ENCODE data around the gene FETUB.
"Not testable (repeated sequence)": the region's sequence is repeated elsewhere in the genome, so short reads cannot be mapped to it uniquely, and the experiment has no call there.

The FETUB gene

DNA sequence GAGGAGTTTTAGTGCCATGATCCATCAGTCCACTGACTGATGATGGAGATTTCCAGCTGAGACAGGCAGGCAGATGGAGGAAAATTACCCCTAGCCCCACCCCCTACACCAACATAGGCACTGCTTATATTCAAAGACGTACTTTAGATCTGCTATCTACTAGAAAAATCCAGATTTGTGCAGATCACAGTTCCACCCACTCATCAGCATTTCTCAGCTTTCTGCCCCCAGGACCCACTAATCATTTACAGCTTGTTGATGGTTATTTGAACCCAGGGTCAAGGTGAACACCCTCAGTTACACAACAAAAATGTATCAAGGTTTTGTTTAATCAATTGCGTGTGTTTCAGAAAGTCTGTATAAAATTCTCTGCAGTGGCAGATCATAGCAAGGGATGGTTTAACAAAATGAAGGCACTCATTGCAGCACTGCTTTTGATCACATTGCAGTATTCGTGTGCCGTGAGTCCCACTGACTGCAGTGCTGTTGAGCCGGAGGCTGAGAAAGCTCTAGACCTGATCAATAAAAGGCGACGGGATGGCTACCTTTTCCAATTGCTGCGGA, 25.5 kb downstream of the FETUB start, which contains the start of gene HRG:
HRG (plus strand) TSS at position 390 of the 564 bp plus-strand sequence; CDS start at position 408, 18 bp downstream.
- H3K9me3 Mint-ChIP-seq = no peaks in the 10 kb centered on the region
- ATAC-seq = no peak
- H3K27ac Mint-ChIP-seq = no peak within 1 kb of the TSS
- no peaks in the 10 kb centered on the region for H3K36me3 Mint-ChIP-seq (ENCODE audit: low read depth)
- peaks cover 17% of the 10 kb centered on the region for H3K4me1 Mint-ChIP-seq
- DNase-seq = no peak
- H3K4me3 Mint-ChIP-seq = no peak within 1 kb of the TSS
- H3K27me3 Mint-ChIP-seq = peaks cover 11% of the 10 kb centered on the region

DNA sequence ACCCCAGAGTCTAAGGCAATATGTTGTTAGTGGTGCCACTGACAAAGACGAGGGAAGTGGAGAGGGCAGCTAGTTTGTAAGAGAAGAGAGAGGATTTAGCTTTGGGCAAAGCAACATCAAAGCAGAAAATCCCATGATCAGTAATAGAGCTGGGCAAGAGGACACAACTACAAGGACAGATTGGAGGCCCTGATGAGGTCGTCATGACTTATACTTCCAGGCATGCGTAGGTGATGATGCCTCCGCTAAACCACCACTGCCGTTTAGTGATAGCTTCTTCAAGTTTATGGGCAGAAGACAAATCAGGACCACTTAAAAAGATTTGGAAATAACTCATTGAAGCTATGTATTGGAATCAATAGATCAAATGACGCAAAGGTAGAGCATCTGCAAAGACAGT, 28.2 kb downstream of the FETUB start:
- no peak for DNase-seq
- Mint-ChIP-seq H3K9me3 (no peaks in the 10 kb centered on the region), H3K4me3 (no peak overlapping the region), H3K27ac (no peak overlapping the region), H3K36me3 (ENCODE audit: low read depth) (no peaks in the 10 kb centered on the region), H3K4me1 (peaks cover 17% of the 10 kb centered on the region), H3K27me3 (peaks cover 15% of the 10 kb centered on the region)
- no peak for ATAC-seq

DNA sequence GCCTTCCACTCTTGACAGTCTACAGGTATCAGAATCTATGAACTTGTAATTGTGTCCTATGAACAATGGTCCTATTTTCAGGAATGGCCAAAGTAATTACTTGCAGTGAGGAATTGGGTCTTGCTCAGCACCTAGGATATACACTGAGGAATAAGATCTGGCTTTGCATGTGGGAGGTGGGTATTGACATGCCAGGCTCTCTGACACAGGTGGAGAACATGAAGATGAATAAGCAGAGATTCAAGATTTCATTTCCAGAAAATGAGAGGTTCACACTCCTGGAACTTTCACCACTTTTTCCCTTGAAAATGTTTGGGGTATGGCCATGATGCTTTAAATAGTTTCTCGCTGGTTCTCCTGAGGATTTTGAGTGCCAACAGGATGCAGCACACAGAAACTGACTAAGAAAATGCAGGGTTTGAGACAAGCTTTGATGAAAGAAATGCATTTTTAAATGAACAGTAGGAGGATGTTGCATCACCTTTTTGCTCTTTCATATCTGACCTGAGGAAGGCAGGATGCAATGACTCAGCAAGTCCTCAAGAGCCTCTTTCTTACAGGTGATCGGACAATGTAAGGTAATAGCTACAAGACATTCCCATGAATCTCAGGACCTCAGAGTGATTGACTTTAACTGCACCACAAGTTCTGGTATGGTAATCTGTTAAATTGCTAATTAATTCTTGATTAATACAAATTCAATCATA, 29.3 kb downstream of the FETUB start:
- no peak for DNase-seq
- no peak overlapping the region for H3K27ac Mint-ChIP-seq
- no peaks in the 10 kb centered on the region for H3K9me3 Mint-ChIP-seq
- H3K4me3 Mint-ChIP-seq = no peak overlapping the region
- peaks cover 13% of the 10 kb centered on the region for H3K27me3 Mint-ChIP-seq
- no peak for ATAC-seq
- H3K36me3 Mint-ChIP-seq (ENCODE audit: low read depth) = no peaks in the 10 kb centered on the region
- H3K4me1 Mint-ChIP-seq = peaks cover 17% of the 10 kb centered on the region

DNA sequence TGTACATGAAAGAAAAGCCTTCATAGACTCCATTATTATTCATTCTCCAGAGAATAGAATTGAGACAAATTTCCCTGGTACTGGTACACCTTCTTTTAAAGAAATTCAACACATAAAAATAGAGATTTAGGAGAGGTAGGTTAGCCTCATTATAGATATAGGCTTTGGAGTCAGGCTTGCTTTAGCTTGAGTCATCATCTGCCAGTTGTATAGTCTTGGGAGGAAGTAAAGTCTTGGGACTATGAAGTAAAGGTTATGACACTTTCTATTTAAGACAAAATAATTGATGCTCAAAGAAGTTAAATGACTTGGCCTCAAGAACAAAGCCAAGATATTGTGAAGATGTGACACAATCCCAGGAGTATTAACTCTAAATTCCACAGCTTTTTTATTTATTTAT, 30.0 kb downstream of the FETUB start:
- Mint-ChIP-seq H3K4me3 (no peak overlapping the region), H3K4me1 (peaks cover 17% of the 10 kb centered on the region), H3K27ac (no peak overlapping the region), H3K36me3 (ENCODE audit: low read depth) (no peaks in the 10 kb centered on the region), H3K9me3 (no peaks in the 10 kb centered on the region), H3K27me3 (peaks cover 17% of the 10 kb centered on the region)
- no peak for ATAC-seq
- no peak for DNase-seq

DNA sequence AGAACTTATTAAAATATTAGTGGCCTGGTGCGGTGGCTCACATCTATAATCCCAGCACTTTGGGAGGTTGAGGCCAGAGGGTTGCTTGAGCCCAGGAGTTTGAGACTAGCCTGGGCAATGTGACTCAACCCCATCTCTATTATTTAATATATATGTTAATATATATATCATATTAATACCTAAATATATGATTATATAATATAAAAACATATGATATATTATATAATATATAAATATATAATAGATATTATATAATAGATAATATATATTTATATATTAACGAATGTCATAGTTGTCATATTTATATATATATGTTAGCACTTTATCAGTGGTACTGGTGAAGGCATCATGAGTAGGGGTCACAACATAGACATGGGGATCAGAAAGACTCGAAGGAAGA, 30.9 kb downstream of the FETUB start:
- Mint-ChIP-seq H3K27me3 (peaks cover 18% of the 10 kb centered on the region), H3K36me3 (ENCODE audit: low read depth) (no peaks in the 10 kb centered on the region), H3K4me1 (peaks cover 17% of the 10 kb centered on the region), H3K9me3 (no peaks in the 10 kb centered on the region), H3K27ac (no peak overlapping the region), H3K4me3 (no peak overlapping the region)
- no peak for DNase-seq
- no peak for ATAC-seq

DNA sequence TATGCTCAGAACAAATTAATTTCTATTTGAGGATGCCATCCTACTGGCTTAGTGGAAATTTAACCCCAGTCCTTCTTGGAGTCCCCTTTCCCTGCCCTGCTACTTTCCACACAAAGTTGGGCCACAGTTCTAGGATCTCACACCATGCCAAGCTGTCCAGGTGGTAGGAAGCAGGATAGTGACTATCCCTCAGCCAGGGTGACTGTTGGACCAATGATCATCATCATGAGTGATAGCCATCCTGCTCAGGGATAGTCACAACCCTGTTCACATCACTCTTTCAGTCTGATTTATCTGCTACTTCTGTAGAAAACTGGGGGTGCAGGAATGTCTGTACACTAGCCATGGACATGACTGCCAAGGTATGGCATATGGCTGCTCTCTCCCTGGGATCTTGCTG, 38.4 kb downstream of the FETUB start:
- H3K4me3 Mint-ChIP-seq = no peak overlapping the region
- H3K9me3 Mint-ChIP-seq = peaks cover 7% of the 10 kb centered on the region
- H3K27me3 Mint-ChIP-seq = peaks cover 55% of the 10 kb centered on the region
- no peak overlapping the region for H3K27ac Mint-ChIP-seq
- ATAC-seq = no peak
- H3K36me3 Mint-ChIP-seq (ENCODE audit: low read depth) = no peaks in the 10 kb centered on the region
- no peak for DNase-seq
- no peaks in the 10 kb centered on the region for H3K4me1 Mint-ChIP-seq

DNA sequence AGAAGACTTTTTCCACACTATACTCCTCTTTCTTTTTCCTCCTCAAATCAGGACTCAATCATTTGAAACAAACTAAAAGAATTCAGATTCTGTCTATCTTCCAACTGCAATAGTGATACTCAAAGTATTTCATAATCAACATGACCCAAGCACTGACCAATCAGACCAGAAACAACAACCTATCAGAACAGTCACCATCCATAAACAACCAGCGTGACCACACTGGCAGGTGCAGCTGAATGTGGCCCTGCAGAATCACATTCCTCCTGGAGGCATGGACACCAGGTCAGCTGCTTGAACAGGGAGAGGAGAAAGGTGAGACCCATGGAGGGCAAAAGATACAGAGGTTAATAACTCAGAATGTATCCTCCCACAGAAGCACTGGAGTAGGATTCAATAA, 39.0 kb downstream of the FETUB start:
- no peaks in the 10 kb centered on the region for H3K4me1 Mint-ChIP-seq
- DNase-seq = no peak
- no peak overlapping the region for H3K4me3 Mint-ChIP-seq
- peaks cover 7% of the 10 kb centered on the region for H3K9me3 Mint-ChIP-seq
- ATAC-seq = no peak
- H3K27ac Mint-ChIP-seq = no peak overlapping the region
- H3K36me3 Mint-ChIP-seq (ENCODE audit: low read depth) = no peaks in the 10 kb centered on the region
- peaks cover 56% of the 10 kb centered on the region for H3K27me3 Mint-ChIP-seq

DNA sequence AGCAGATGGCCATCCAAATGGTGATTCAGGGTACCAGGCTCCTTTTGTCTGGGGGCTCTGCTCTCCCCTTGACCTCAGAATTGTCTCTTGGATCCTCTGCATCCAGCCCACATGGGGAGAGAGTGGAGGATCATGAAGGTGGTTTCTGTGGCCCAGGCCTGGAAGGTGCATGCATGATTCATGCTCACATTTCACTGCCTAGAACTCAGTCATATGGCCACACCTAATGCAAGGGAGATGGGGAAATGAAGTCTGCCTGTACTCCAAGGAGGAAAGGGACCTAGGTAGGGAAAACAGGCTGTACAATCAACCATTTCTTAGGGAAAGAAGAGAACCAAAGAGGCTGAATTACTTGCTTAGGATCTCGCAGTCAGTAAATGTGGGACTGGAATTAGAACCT, 40.7 kb downstream of the FETUB start:
- no peaks in the 10 kb centered on the region for H3K4me1 Mint-ChIP-seq

DNA sequence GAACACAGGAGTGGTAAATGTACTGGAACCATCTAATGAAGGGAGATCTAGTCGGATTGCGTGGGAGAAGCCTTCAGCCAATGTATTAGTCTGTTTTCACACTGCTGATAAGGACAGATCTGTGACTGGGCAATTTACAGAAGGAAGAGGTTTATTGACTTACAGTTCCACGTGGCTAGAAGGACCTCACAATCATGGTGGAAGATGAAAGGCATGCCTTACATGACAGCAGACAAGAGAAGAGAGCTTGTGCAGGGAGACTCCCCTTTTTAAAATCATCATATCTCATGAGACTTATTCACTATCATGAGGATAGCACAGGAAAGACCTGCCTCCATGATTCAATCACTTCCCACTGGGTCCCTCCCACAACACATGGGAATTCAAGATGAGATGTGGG, 42.6 kb downstream of the FETUB start:
- DNase-seq (no peak), ATAC-seq (no peak)
- Mint-ChIP-seq H3K4me3 (no peak overlapping the region), H3K27me3 (peaks cover 56% of the 10 kb centered on the region), H3K4me1 (no peaks in the 10 kb centered on the region), H3K9me3 (peaks cover 25% of the 10 kb centered on the region), H3K27ac (no peak overlapping the region), H3K36me3 (ENCODE audit: low read depth) (peaks cover 5% of the 10 kb centered on the region)

More for the DNA sequence above, 40.7 kb downstream of the FETUB start:
- DNase-seq = no peak
- ATAC-seq = no peak
- no peak overlapping the region for H3K27ac Mint-ChIP-seq
- no peak overlapping the region for H3K4me3 Mint-ChIP-seq
- H3K36me3 Mint-ChIP-seq (ENCODE audit: low read depth) = peaks cover 5% of the 10 kb centered on the region
- peaks cover 18% of the 10 kb centered on the region for H3K9me3 Mint-ChIP-seq
- peaks cover 59% of the 10 kb centered on the region for H3K27me3 Mint-ChIP-seq

DNA sequence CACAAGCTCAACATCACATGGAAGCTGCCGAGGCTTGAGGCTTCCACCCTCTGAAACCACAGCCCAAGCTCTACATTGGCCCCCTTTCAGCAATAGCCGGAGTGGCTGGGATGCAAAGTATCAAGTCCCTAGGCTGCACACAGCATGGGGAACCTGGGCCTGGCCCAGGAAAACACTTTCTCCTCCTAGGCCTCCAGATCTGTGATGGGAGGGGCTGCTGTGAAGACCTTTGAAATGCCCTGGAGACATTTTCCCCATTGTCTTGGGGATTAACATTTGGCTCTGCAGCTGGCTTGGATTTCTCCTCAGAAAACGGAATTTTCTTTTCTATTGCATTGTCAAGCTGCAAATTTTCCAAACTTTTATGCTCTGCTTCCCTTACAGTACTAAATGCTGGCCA, 43.8 kb downstream of the FETUB start:
- peaks cover 25% of the 10 kb centered on the region for H3K9me3 Mint-ChIP-seq
- H3K27ac Mint-ChIP-seq = no peak overlapping the region
- ATAC-seq (no peak), DNase-seq (no peak)
- peaks cover 5% of the 10 kb centered on the region for H3K36me3 Mint-ChIP-seq (ENCODE audit: low read depth)
- H3K27me3 Mint-ChIP-seq = peaks cover 53% of the 10 kb centered on the region
- no peak overlapping the region for H3K4me3 Mint-ChIP-seq
- H3K4me1 Mint-ChIP-seq = no peaks in the 10 kb centered on the region

DNA sequence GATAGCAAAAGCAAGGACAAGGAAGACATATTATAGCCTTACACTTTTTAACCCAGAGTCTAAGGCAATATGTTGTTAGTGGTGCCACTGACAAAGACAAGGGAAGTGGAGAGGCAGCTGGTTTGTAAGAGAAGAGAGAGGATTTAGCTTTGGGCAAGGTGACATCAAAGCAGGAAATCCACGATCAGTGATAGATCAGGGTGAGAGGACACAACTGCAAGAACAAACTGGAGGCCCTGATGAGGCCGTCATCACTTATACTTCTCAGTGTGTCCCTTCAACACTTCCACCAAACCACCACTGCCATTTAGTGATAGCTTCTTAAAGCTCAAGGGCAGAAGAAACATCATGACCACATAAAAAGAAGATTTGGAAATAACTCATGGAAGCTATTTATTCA, 46.3 kb downstream of the FETUB start:
- not testable (repeated sequence) for DNase-seq; H3K4me1 Mint-ChIP-seq; H3K4me3 Mint-ChIP-seq; H3K27ac Mint-ChIP-seq; ATAC-seq; H3K36me3 Mint-ChIP-seq (ENCODE audit: low read depth)
- Mint-ChIP-seq H3K9me3 (peaks cover 25% of the 10 kb centered on the region), H3K27me3 (peaks cover 51% of the 10 kb centered on the region)

DNA sequence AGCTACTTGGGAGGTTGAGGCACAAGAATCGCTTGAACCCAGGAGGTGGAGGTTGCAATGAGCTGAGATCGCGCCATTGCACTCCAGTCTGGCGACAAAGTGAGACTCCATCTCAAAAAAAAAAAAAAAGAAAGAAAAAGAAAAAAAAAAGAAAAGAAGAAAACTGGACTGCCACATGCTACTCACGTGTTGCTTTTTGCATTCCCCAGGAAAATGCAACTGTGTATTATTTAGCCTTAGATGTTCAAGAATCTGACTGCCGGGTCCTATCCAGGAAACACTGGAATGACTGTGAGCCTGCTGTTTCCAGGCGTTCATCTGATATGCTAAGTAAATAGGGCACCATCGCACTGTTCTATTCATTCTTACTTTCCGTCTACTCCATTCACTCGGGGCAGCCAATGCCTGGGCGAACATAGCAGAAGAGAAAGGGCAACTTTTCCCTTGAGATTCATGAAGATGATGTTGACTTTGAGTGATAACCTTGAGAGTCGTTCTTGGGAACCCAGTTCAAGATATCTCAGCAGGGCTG, 47.0 kb downstream of the FETUB start:
- Mint-ChIP-seq H3K4me1 (no peaks in the 10 kb centered on the region), H3K9me3 (peaks cover 25% of the 10 kb centered on the region), H3K36me3 (ENCODE audit: low read depth) (peaks cover 5% of the 10 kb centered on the region), H3K27me3 (peaks cover 53% of the 10 kb centered on the region), H3K4me3 (no peak overlapping the region), H3K27ac (no peak overlapping the region)
- ATAC-seq (no peak), DNase-seq (no peak)

DNA sequence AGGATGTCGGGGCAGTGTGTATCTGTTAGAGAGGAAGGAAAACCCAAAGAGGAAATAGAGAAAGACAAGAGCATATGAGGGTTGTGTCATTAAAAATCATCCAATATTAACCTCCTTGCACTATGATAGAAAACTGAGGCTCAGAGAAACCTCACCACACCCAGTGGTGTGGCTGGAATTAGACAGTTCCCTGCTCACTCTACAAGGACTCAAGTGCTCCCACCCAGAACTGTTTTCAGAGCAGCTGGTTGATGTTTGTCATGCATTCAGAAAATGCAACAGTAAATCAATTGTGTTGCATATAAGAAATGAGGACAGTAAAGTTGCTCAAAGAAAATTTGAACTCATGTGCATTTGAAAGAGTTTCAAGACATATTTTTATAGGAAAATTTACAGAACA, 50.1 kb downstream of the FETUB start:
- not testable (repeated sequence) for H3K36me3 Mint-ChIP-seq (ENCODE audit: low read depth); H3K27ac Mint-ChIP-seq; DNase-seq; ATAC-seq; H3K4me1 Mint-ChIP-seq; H3K4me3 Mint-ChIP-seq
- Mint-ChIP-seq H3K27me3 (peaks cover 31% of the 10 kb centered on the region), H3K9me3 (peaks cover 13% of the 10 kb centered on the region)

DNA sequence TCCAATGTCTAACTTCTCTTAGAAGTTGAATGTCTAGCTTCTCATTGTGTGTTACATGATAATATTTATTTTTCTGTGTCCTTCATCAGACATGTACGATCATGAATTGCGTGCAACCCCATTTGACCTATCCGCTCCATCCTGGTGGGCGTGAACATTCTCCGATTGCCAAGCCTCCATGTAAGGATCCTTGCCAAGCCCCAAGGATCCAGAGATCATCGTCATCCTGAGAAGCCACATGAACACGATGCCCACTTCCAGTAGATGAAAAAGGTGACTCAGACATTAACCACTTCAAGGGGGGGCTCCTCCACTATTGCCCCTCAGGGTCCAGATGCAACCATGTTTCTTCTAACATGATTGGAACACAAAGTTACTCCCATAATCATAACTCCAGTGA, 51.5 kb downstream of the FETUB start:
- Mint-ChIP-seq H3K36me3 (ENCODE audit: low read depth) (no peaks in the 10 kb centered on the region), H3K4me1 (no peaks in the 10 kb centered on the region), H3K27ac (no peak overlapping the region), H3K27me3 (peaks cover 22% of the 10 kb centered on the region), H3K9me3 (no peaks in the 10 kb centered on the region), H3K4me3 (no peak overlapping the region)
- ATAC-seq = no peak
- DNase-seq = no peak

DNA sequence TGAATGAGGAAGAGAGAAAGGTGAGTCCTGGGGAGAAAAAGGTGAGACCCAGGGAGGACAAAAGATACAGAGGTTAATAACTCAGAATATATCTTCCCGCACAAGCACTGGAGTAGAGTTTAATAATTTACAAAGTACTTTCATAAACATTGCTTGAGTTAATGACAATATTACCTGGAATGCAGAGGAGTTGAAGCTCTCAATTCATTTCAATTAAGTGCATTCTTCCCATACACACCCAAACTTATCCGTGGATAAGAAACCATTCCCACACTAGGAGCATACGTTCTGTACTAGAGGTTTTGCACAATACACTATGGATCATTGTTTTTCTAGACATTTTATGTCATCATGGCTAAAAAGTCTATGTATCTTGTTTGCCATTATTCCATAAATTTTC, 53.6 kb downstream of the FETUB start:
- DNase-seq (no peak), ATAC-seq (no peak)
- Mint-ChIP-seq H3K4me1 (no peaks in the 10 kb centered on the region), H3K27me3 (peaks cover 16% of the 10 kb centered on the region), H3K36me3 (ENCODE audit: low read depth) (no peaks in the 10 kb centered on the region), H3K4me3 (no peak overlapping the region), H3K27ac (no peak overlapping the region), H3K9me3 (no peaks in the 10 kb centered on the region)
